A549 (cell line): ENCODE results near the gene SPHK1. TPM values are rescaled to one million over a fixed set of nuclear protein-coding genes. Genes with fewer than 3 reads are reported as not detected.

ENCODE experiments used
- ATAC-seq, 2 experiments: fragments of 200-7000 bp in 1 of 2; fragments of >200 bp in 1 of 2; cut with Nextera tagmentation in 1 of 2; cut with Tn5 transposase in 1 of 2; 3 replicates each; pipeline versions ENCODE4 v1.8.0 to v1.9.1; 2018 to 2020; ENCODE audit warnings: mild to moderate bottlenecking in 1 of 2, moderate library complexity in 1 of 2
- CTCF ChIA-PET: fragments of 300-600 bp; sonication (Branson Sonifier 250); formaldehyde crosslinking; extraction: SDS; loops from one replicate; lab custom pipeline; 2021; ENCODE audit warnings: antibody characterized with exemption, inconsistent platforms; lab: Yijun Ruan, JAX
- POLR2A ChIA-PET: fragments of 350-600 bp; formaldehyde crosslinking; extraction: SDS; loops from one replicate; lab custom pipeline; 2021; ENCODE audit warnings: antibody characterized with exemption, inconsistent platforms; lab: Yijun Ruan, JAX
- DNase-seq, 2 experiments: peaks; one replicate each; pipeline versions ENCODE4 v3.0.0 to v3.0.0-alpha.2; 2011 to 2016; ENCODE audit warnings: low read depth in 1 of 2, low spot score in 1 of 2
- FAIRE-seq: peaks from 2 replicates; lab custom pipeline; 2011; peaks lifted over from hg19 to GRCh38; lab: Jason Lieb, UNC
- H3K27ac ChIP-seq, 2 experiments: fragments of >200 bp; sonication (Bioruptor Twin); formaldehyde crosslinking; 3 replicates each; pipeline ENCODE4 v1.5.1; 2016 to 2017
- H3K4me1 ChIP-seq: fragments of >200 bp; sonication (Bioruptor Twin); formaldehyde crosslinking; 3 replicates; pipeline ENCODE4 v1.6.1; 2016
- H3K4me2 ChIP-seq: fragments of >200 bp; sonication (Bioruptor Twin); formaldehyde crosslinking; 3 replicates; pipeline ENCODE4 v1.6.1; 2016
- H3K4me3 ChIP-seq: fragments of >200 bp; sonication (Bioruptor Twin); formaldehyde crosslinking; 3 replicates; pipeline ENCODE4 v1.5.1; 2016
- H3K9me3 ChIP-seq: fragments of >200 bp; sonication (Bioruptor Twin); formaldehyde crosslinking; 3 replicates; pipeline ENCODE4 v1.6.1; 2016
- CHD2 ChIP-seq: fragments of 150-350 bp; IDR thresholded peaks from 2 replicates; pipeline ENCODE4 v1.6.1; 2014; ENCODE audit warnings: low read length; ENCODE audit not compliant: partially characterized antibody
- EHMT2 ChIP-seq: fragments of 200-600 bp; sonication (generic); IDR thresholded peaks from 2 replicates; pipeline ENCODE4 v1.6.1; 2016; ENCODE audit warnings: antibody characterized with exemption, low read depth, mild to moderate bottlenecking, moderate library complexity
- FOXS1 ChIP-seq: fragments of 250-450 bp; sonication (Bioruptor Pico); IDR thresholded peaks from 2 replicates; pipeline ENCODE4 v1.5.0; 2020; ENCODE audit warnings: mild to moderate bottlenecking, moderate library complexity
- GATA3 ChIP-seq: IDR thresholded peaks from 2 replicates; pipeline ENCODE4 v1.6.1; 2012; ENCODE audit warnings: borderline replicate concordance
- HDAC2 ChIP-seq: fragments of 200-600 bp; sonication (generic); IDR thresholded peaks from 2 replicates; pipeline ENCODE4 v1.6.1; 2016
- HOXA7 ChIP-seq: fragments of 250-450 bp; sonication (Bioruptor Pico); IDR thresholded peaks from 2 replicates; pipeline ENCODE4 v1.5.0; 2020; ENCODE audit warnings: mild to moderate bottlenecking, moderate library complexity
- HOXB13 ChIP-seq: fragments of 250-450 bp; sonication (Bioruptor Pico); IDR thresholded peaks from 2 replicates; pipeline ENCODE4 v1.5.0; 2020; ENCODE audit warnings: low read depth, mild to moderate bottlenecking, moderate library complexity
- MAX ChIP-seq: IDR thresholded peaks from 2 replicates; pipeline ENCODE4 v1.6.1; 2012
- PHF8 ChIP-seq: fragments of 200-600 bp; sonication (generic); IDR thresholded peaks from 2 replicates; pipeline ENCODE4 v1.6.1; 2016; ENCODE audit warnings: low read depth, mild to moderate bottlenecking, antibody characterized with exemption, moderate library complexity, borderline replicate concordance
- POLR2A ChIP-seq: IDR thresholded peaks from 2 replicates; pipeline ENCODE4 v1.6.1; 2012; ENCODE audit warnings: mild to moderate bottlenecking, low read length
- RAD21 ChIP-seq, 2 experiments: fragments of >200 bp in 1 of 2; sonication (Bioruptor Twin) in 1 of 2; formaldehyde crosslinking in 1 of 2; IDR thresholded peaks in 1 of 2; conservative IDR thresholded peaks in 1 of 2; 2 replicates in 1 of 2; 3 replicates in 1 of 2; pipeline ENCODE4 v1.6.1; 2012 to 2018; ENCODE audit warnings: inconsistent platforms in 1 of 2
- RARB ChIP-seq: fragments of 250-450 bp; sonication (Bioruptor Pico); IDR thresholded peaks from 2 replicates; pipeline ENCODE4 v1.8.0; 2021; ENCODE audit warnings: mild to moderate bottlenecking, moderate library complexity
- REST ChIP-seq: fragments of 200-600 bp; sonication (generic); IDR thresholded peaks from 2 replicates; pipeline ENCODE4 v1.6.1; 2016; ENCODE audit warnings: antibody characterized with exemption, mild to moderate bottlenecking, moderate library complexity
- RFX5 ChIP-seq: fragments of 450-650 bp; IDR thresholded peaks from 2 replicates; pipeline ENCODE4 v1.7.1; 2014; ENCODE audit warnings: antibody characterized with exemption, mild to moderate bottlenecking, moderate library complexity
- SMC3 ChIP-seq: fragments of >200 bp; sonication (Bioruptor Twin); formaldehyde crosslinking; IDR thresholded peaks from 3 replicates; pipeline ENCODE4 v1.6.1; 2018; ENCODE audit warnings: inconsistent platforms
- TFCP2L1 ChIP-seq: fragments of 250-450 bp; sonication (Bioruptor Pico); IDR thresholded peaks from 2 replicates; pipeline ENCODE4 v1.5.0; 2021; ENCODE audit warnings: mild to moderate bottlenecking
- TP53 ChIP-seq: fragments of 250-450 bp; sonication (Bioruptor Pico); IDR thresholded peaks from 2 replicates; pipeline ENCODE4 v1.5.0; 2021; ENCODE audit warnings: mild to moderate bottlenecking, moderate library complexity
- WGBS: methylation state at CpG from one replicate; pipeline ENCODE4 v1.1.6; 2017; ENCODE audit errors: missing lambda C conversion rate; 5-methylcytosine and 5-hydroxymethylcytosine counted together
- polyA plus RNA-seq, 4 experiments: library from polyadenylated mRNA; depleted of rRNA in 3 of 4; stranded (reverse); fragments of >200 nt; fragmentation: RNase III in 1 of 4; extraction: RNeasy Plus Mini Kit Qiagen cat#74134 plus additional on column Dnase treatment in 1 of 4; gene quantifications; 2 replicates in 3 of 4; 3 replicates in 1 of 4; pipeline ENCODE4 v1.2.3, GENCODE V29; 2011 to 2017
- TF ChIP-seq, protein P1 (sequence below): fragments of >200 bp; sonication (Bioruptor Twin); formaldehyde crosslinking; IDR thresholded peaks from 3 replicates; pipeline ENCODE4 v1.5.1; 2016
- TF ChIP-seq, protein P2 (sequence below): fragments of 250-450 bp; sonication (Bioruptor Pico); IDR thresholded peaks from 2 replicates; pipeline ENCODE4 v1.5.0; 2021; ENCODE audit warnings: mild to moderate bottlenecking, moderate library complexity, borderline replicate concordance
- TF ChIP-seq, protein P3 (sequence below): IDR thresholded peaks from 2 replicates; pipeline ENCODE4 v1.6.1; 2012; ENCODE audit warnings: low read depth, borderline replicate concordance

Gene SPHK1
- polyA plus RNA-seq, 2 of the 4 experiments (the other 2 are of a cell fraction) = 4.6 to 14.9 TPM

DNA sequence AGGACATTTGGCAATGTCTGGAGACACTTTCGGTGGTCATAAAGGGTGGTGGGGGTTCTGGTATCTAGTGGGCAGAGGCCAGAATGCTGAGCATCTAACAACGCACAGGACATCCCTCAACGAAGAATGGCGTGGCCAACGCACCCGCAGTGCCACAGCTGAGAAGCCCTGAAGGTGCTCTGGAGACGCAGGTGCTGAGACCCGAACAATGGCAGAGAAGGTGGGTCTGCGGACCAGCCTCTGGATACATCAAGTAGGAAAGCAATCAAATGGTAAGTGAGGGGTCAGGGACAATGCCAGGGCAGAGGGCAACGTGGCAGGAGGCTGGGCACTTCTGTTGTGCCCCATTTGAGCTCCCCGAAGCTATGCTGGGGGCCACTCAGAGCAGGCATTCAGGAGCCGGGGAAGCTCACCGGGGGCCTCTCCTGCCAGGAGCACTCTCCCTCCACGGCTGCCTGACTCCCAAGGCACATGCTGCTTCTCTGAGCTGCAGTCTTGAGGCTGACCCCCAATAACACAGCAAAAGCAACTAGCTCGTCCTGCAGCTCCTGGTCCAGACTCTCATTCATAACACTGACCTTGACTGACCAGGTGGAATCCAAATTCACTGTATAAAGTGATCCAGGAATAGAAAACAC is 26.0 kb downstream of the SPHK1 start:
- no peak for TF ChIP-seq RAD21 (conservative IDR thresholded peaks at IDR 0.05 in 1 of 2, IDR thresholded peaks at IDR 0.05 in 1 of 2)
- no peak for DNase-seq
- Histone ChIP-seq H3K4me1 (no peaks in the 10 kb centered on the region), H3K27ac (no peak overlapping the region), H3K4me2 (no peak overlapping the region), H3K9me3 (no peaks in the 10 kb centered on the region), H3K4me3 (no peak overlapping the region)
- ChIA-PET CTCF (interaction anchor here (0.6 to 43.2 kb wide), 14 partner anchors 2 to 1517 kb away, joined by 3 to 1107 read pairs (median 4); partner anchors contain the start of genes AANAT, RHBDF2, SPHK1 and UBE2O), POLR2A (interaction anchor here (0.6 kb wide), 1 partner anchor 47 kb away, joined by 3 read pairs; no protein-coding TSS in a partner anchor)
- ATAC-seq = no peak
- WGBS = 97% methylated on average over 13 of the region's 15 CpGs
- FAIRE-seq = no peak

DNA sequence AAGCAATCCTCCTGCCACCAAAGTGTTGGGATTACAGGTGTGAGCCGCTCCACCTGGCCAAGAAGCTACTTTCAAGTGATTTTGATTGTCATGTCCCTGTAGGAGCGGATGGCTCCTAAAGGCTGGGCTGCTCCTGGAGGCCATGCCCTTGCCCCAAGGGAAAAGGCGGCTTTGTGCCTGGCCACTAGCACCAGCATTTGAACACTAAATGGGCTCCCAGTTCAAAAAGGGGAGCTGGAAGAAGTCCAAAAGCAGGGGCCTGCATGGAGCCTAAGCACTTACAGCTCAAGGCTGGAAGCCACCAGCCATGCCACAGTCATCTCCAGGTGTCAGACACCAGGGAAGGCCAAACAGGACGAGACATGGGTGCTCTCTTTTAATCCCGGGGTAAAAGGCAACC is 26.8 kb downstream of the SPHK1 start:
- Histone ChIP-seq H3K9me3 (no peaks in the 10 kb centered on the region), H3K4me3 (no peak overlapping the region), H3K27ac (no peak overlapping the region), H3K4me1 (no peaks in the 10 kb centered on the region), H3K4me2 (no peak overlapping the region)
- ATAC-seq (no peak), FAIRE-seq (no peak), DNase-seq (no peak)
- CTCF ChIA-PET = interaction anchor here (1.0 to 43.2 kb wide), 12 partner anchors 3 to 506 kb away, joined by 3 to 1107 read pairs (median 5); partner anchors contain the start of genes AANAT, RHBDF2, SPHK1 and UBE2O
- 90% methylated on average over 5 of the region's 5 CpGs for WGBS
- POLR2A ChIA-PET = no interaction called here
- TF ChIP-seq FOXS1 (CRISPR knock-in tag) (no peak), SMC3 (no peak), RFX5 (no peak), GATA3 (no peak), RARB (CRISPR knock-in tag) (no peak), EHMT2 (no peak), TP53 (no peak), REST (no peak)
- TF ChIP-seq, protein P1, sequence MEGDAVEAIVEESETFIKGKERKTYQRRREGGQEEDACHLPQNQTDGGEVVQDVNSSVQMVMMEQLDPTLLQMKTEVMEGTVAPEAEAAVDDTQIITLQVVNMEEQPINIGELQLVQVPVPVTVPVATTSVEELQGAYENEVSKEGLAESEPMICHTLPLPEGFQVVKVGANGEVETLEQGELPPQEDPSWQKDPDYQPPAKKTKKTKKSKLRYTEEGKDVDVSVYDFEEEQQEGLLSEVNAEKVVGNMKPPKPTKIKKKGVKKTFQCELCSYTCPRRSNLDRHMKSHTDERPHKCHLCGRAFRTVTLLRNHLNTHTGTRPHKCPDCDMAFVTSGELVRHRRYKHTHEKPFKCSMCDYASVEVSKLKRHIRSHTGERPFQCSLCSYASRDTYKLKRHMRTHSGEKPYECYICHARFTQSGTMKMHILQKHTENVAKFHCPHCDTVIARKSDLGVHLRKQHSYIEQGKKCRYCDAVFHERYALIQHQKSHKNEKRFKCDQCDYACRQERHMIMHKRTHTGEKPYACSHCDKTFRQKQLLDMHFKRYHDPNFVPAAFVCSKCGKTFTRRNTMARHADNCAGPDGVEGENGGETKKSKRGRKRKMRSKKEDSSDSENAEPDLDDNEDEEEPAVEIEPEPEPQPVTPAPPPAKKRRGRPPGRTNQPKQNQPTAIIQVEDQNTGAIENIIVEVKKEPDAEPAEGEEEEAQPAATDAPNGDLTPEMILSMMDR = no peak

DNA sequence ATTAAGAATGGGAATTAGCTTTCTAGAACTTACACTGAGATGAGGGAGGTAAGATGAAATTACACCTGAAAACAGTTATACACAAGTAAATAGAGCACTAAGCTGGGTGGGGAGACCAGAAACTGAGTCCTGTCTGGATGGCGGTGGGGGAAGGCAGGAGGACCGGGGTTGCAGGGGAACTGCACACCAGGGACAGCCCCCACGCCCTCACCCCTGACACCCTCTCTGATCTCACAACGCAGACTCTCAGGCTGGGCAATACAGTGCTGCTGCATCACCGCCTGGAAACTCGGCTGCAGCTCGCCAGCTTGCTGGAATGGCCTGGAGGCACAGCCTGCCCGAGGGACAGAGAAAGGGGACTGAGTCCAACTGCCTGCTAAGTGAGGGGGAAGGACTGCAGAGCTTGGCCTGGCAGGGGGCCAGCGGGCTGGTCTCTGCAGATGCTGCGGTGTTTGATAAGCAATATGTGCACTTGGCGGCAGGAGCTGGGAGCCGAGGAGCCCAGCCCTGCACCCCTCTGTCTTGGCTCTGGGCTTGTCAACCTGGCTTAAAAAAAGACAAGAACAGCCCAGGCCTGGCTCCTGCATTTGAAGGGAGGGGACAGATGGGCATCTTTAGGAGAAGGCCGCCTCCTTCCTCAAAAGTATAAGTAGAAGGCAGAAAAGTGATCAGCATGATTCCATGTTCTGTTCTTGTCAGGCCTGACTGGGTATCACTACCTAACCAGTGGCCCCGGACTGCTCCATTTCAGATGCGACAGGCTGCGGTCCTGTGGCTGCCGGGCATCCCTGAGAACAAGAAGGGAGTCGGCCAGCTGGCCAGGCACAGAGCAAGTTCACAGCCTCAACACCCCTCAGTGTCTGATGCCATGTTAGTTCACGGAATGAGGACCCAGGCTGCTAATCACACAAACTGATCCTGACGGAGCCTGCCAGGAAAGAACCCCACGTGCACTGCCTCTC is 30.2 kb downstream of the SPHK1 start:
- FAIRE-seq (no peak), ATAC-seq (no peak; a peak in 1 of 6 replicates), DNase-seq (no peak)
- no peaks in the 10 kb centered on the region for H3K9me3 ChIP-seq
- WGBS = 91% methylated on average over 20 of the region's 21 CpGs
- no peaks in the 10 kb centered on the region for H3K4me1 ChIP-seq
- no peak overlapping the region for H3K27ac ChIP-seq
- POLR2A ChIA-PET = interaction anchor here (0.6 kb wide), 1 partner anchor 20 kb away, joined by 4 read pairs; no protein-coding TSS in a partner anchor
- CTCF ChIA-PET = interaction anchor here (0.8 to 43.2 kb wide), 7 partner anchors 6 to 135 kb away, joined by 3 to 1107 read pairs (median 51); partner anchors contain the start of genes AANAT, SPHK1 and UBE2O
- H3K4me2 ChIP-seq = no peak overlapping the region
- no peak overlapping the region for H3K4me3 ChIP-seq
- TF ChIP-seq RFX5 = no peak
- no peak for TF ChIP-seq TFCP2L1 (CRISPR knock-in tag)
- TF ChIP-seq HDAC2 = no peak
- TF ChIP-seq GATA3 = no peak
- TF ChIP-seq POLR2A = no peak
- no peak for TF ChIP-seq HOXA7 (CRISPR knock-in tag)
- TF ChIP-seq CHD2 = no peak
- no peak for TF ChIP-seq MAX
- TF ChIP-seq, protein P2, sequence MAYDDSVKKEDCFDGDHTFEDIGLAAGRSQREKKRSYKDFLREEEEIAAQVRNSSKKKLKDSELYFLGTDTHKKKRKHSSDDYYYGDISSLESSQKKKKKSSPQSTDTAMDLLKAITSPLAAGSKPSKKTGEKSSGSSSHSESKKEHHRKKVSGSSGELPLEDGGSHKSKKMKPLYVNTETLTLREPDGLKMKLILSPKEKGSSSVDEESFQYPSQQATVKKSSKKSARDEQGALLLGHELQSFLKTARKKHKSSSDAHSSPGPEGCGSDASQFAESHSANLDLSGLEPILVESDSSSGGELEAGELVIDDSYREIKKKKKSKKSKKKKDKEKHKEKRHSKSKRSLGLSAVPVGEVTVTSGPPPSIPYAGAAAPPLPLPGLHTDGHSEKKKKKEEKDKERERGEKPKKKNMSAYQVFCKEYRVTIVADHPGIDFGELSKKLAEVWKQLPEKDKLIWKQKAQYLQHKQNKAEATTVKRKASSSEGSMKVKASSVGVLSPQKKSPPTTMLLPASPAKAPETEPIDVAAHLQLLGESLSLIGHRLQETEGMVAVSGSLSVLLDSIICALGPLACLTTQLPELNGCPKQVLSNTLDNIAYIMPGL (CRISPR knock-in tag) = no peak
- TF ChIP-seq HOXB13 (CRISPR knock-in tag) = no peak
- TF ChIP-seq, protein P3, sequence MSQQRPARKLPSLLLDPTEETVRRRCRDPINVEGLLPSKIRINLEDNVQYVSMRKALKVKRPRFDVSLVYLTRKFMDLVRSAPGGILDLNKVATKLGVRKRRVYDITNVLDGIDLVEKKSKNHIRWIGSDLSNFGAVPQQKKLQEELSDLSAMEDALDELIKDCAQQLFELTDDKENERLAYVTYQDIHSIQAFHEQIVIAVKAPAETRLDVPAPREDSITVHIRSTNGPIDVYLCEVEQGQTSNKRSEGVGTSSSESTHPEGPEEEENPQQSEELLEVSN = no peak
- TF ChIP-seq PHF8 = no peak
